Right ventricle myocardium inferior (tissue), 1 donor: ENCODE results near the gene UPK3A. TPM values are rescaled to one million over a fixed set of nuclear protein-coding genes. Genes with fewer than 3 reads are reported as not detected.

Experiments
- ATAC-seq: fragments of 200-7000 bp; cut with Tn5 transposase; one replicate; pipeline ENCODE4 v1.9.1; 2020; ENCODE audit warnings: mild to moderate bottlenecking, moderate library complexity
- DNase-seq: peaks from one replicate; pipeline ENCODE4 v3.0.0; 2021; ENCODE audit errors: missing footprints
- intact Hi-C: fragments of 100-400 bp; cut with DNase I; formaldehyde crosslinking; loops from one replicate; pipeline ENCODE4 v1.11.0; 2022
- long read RNA-seq: library from polyadenylated mRNA; unstranded; transcript quantifications from one replicate; pipeline ENCODE4 v2.0.0, GENCODE V29; 2021
- total RNA-seq: library from RNA; stranded (reverse); fragmentation: NEBNext Ultra II Directional; extraction: Animal tissue kit (Norgen Biotek cat#: 25700); gene quantifications from one replicate; pipeline ENCODE4 v1.2.1, GENCODE V29; 2021
- donor health status: DM: no; HTN: yes; CAD: no; lungs with severe emphysema.

Gene UPK3A
- total RNA-seq: 0.54 TPM
- long read RNA-seq: 0 reads

DNA sequence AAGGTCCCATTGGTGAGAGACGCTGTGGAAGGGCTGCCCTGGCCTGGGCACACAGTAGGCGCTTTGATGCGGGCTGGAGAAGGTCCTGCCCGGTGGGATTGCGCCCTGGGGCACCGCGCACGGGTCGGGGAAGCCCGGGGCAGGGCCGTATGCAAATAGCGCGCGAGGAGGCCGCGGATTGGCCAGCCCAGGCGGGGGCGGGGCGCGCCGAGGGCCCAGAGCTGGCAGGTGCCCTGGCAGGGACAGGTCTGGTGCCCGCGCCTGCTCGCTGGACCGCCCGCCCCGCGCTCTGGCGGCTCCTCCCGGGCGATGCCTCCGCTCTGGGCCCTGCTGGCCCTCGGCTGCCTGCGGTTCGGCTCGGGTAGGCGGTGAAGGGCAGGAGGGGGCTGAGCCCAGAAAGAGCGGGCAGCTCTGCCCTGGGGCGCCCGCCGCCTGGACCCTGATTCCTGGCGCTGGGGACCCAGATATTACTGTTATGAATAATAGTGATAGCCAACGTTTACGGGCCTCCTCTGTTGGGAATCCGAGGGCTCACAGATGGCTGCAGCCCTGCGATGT is at the start of gene UPK3A:
TSS of gene UPK3A (plus strand) at position 245 of the 558 bp plus-strand sequence. CDS start at position 310, 65 bp downstream.
- DNase-seq (peak; percentile 89), ATAC-seq (peak; percentile 92)
- intact Hi-C loops: no loop called here

GRCh38 chr22:45235101-45235777 is 49.5 kb upstream of the UPK3A start:
- intact Hi-C loops: no loop called here
- no peak for DNase-seq
- peak; percentile 48 for ATAC-seq

DNA sequence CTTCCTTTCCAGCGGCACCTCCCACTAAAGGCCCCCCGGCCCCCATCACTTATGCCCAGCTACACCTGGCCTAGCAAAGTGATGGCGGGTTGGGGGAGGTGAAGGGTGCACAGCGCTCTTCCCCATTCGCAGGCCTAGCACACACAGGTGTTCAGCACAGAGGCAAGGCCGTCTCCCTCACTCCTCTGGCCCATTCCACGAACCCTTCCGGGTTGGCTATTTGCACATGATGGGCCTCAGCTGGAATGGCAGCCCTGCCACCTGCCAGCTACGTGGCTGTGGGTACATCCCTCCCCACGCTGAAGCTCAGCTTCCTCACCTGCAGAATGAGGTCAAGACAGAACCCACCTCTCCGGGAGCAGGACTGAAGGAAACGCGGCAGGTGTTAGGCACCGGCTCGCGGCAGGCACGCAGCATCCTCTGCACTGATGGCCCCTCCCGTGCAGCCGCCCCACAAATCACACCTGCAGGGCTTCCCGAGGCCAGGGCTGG is 48.9 kb upstream of the UPK3A start:
- intact Hi-C loops: no loop called here
- DNase-seq: no peak

GRCh38 chr22:45237065-45237990 is 47.4 kb upstream of the UPK3A start:
- DNase-seq: no peak
- intact Hi-C loops: no loop called here

More for the DNA sequence above, 48.9 kb upstream of the UPK3A start:
- ATAC-seq: no peak

GRCh38 chr22:45238076-45238956 is 46.4 kb upstream of the UPK3A start:
- DNase-seq (no peak), ATAC-seq (no peak)
- intact Hi-C loops: no loop called here

More at GRCh38 chr22:45237065-45237990, 47.4 kb upstream of the UPK3A start:
- ATAC-seq: no peak

- ATAC-seq: peak; percentile 24
- DNase-seq: no peak
- intact Hi-C loops: no loop called here
These were observed 45.6 kb upstream of the UPK3A start for GRCh38 chr22:45238957-45239680.

GRCh38 chr22:45239681-45240051 is 45.1 kb upstream of the UPK3A start:
- intact Hi-C loops: loop anchor here (5.0 kb wide), 1 partner anchor 77 kb away; the partner anchor contains the start of gene NUP50
- DNase-seq: no peak
- ATAC-seq: no peak

- ATAC-seq: peak; percentile 24
- intact Hi-C loops: loop anchor here (5.0 kb wide), 1 partner anchor 78 kb away; the partner anchor contains the start of gene NUP50
- DNase-seq: peak; percentile 72
These were observed 44.5 kb upstream of the UPK3A start for GRCh38 chr22:45240104-45240809.

DNA sequence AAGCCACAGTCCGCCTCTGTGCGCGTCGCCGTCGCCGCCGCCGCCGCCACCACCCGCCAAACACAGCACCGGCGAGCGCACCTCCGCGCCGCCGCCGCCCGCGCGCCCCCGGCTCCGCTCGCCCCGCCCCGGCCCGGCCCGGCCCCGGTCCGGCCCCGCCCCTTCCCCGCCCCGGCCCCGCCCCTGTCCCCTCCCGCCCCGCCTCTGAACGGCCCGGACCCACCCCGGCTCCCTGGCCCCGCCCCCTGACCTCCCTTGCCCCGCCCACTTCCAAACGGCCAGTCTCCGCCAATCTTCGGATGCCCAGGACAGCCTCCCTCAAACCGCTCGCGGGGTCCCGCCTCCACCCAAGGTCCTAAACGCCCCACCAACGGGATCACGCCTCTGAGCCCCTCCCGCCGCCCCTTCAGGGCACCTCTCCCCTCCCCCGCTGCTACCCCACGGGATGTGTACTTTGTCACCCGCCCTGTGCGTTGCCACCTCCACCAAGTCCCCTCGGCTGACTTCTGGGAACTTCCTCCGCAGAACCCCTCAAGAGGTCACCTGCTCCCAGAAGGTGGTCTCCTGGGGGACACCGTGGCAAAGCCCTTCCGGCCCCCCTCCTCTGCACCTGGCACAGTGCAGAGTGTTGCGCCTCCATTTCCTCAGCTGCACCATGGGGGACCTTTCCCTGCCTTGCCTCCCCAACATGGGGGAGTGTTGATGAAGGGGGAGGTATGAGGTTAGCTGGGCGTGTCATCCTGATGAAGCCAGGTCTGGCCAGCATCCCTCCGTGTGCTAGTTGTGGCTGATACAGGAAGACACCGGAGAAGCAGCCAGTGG is 43.7 kb upstream of the UPK3A start, which contains the start of gene KIAA0930:
TSS of gene KIAA0930 (minus strand) at position 85 of the 822 bp plus-strand sequence. CDS start 191 bp downstream, outside the sequence.
- intact Hi-C loops: loop anchor here (5.0 kb wide), 1 partner anchor 79 kb away; the partner anchor contains the start of gene NUP50
- ATAC-seq (peak; percentile 80), DNase-seq (peak; percentile 91)

- intact Hi-C loops: loop anchor here (5.0 kb wide), 1 partner anchor 80 kb away; the partner anchor contains the start of gene NUP50
- ATAC-seq (no peak), DNase-seq (no peak)
These were observed 42.0 kb upstream of the UPK3A start for GRCh38 chr22:45242778-45243191.

DNA sequence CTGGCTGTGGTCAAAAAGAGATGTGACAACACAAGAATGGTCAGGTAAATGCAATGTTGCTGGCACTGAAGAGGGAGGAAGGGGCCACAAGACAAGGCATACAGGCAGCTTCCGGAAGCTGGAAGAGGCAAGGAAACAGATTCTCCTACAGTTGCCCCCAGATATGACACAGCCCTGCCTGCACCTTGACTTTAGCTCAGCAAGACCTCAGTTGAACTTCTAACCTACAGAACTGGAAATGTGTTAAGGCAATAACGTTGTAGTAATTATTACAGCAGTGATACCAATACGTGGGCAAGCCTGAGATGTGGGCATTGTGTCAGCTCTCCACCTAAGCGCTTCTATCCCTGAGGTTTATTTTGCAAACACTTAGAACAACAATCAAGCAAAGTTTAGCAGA is 39.8 kb upstream of the UPK3A start:
- ATAC-seq (no peak), DNase-seq (no peak)
- intact Hi-C loops: loop anchor here (5.0 kb wide), 1 partner anchor 83 kb away; the partner anchor contains the start of gene NUP50

- intact Hi-C loops: no loop called here
- DNase-seq (no peak), ATAC-seq (no peak)
These were observed 38.4 kb upstream of the UPK3A start for GRCh38 chr22:45246060-45246985.

DNA sequence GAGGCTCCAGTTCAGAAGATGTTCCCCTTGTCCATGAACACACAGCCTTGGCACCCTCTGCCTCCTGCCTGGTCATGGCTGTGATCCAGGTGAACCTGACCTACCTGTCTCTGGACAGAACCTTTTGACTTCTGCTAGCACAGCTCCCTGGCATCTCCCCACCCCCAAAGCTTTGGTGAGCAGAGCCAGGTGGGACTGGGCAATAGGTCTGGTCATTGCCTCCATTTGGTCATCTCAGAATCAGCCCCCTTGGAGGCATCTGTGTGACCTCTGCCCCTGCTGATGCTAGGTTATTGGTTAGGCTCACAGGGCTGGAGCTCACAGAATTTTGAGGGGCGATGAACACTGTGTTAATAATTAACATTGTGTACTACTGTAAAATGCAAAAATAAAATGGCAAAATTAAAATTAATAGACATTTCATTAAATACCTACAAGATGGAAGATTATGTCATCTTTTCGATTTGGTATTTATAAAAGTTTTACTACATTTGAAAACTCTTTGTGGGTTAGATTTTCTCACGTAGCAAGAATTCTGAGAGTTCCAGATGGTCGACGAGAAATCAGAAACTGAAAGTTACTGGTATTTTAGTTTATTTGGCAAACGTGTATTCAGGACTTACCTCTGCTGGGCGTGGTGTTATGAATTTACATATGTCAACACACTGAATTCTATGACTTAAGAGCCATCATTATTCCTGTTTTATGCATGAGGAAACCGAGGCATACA is 35.8 kb upstream of the UPK3A start:
- intact Hi-C loops: no loop called here
- ATAC-seq: no peak
- no peak for DNase-seq

GRCh38 chr22:45251825-45252224 is 32.9 kb upstream of the UPK3A start:
- no peak for DNase-seq
- intact Hi-C loops: no loop called here
- ATAC-seq: no peak
